Activated CD4-positive, alpha-beta T cell treated with anti-CD3 and anti-CD28 coated beads for 36 hours (primary cell): ENCODE measurements around the gene RPA1. TPM values are rescaled to one million over a fixed set of nuclear protein-coding genes. Genes with fewer than 3 reads are reported as not detected.
A peak's percentile ranks its signal among the peaks of the same experiment; 100 is the strongest.

Experiments used
- ATAC-seq: fragments of 200-7000 bp; cut with Tn5 transposase; one replicate; pipeline ENCODE4 v1.10.0; 2021; ENCODE audit warnings: mild to moderate bottlenecking, moderate library complexity
- CTCF ChIA-PET: fragments of 350-600 bp; sonication (Branson Sonifier 250); formaldehyde crosslinking; loops from one replicate; lab custom pipeline; 2021; ENCODE audit warnings: antibody characterized with exemption; lab: Charles Lee
- POLR2A ChIA-PET: fragments of 350-600 bp; sonication (Branson Sonifier 250); formaldehyde crosslinking; loops from one replicate; lab custom pipeline; 2021; ENCODE audit warnings: antibody characterized with exemption, inconsistent platforms; lab: Charles Lee
- DNase-seq: peaks from one replicate; pipeline ENCODE4 v3.0.0-alpha.2; 2020
- H3K27ac Mint-ChIP-seq: one replicate; pipeline ENCODE4 v1.8.0; 2021; ENCODE audit warnings: mixed read lengths
- H3K27me3 Mint-ChIP-seq: one replicate; pipeline ENCODE4 v1.8.0; 2021; ENCODE audit warnings: mixed read lengths
- H3K36me3 Mint-ChIP-seq: one replicate; pipeline ENCODE4 v1.8.0; 2021; ENCODE audit warnings: low read depth, mixed read lengths
- H3K4me1 Mint-ChIP-seq: one replicate; pipeline ENCODE4 v1.8.0; 2021; ENCODE audit warnings: mixed read lengths
- H3K4me3 Mint-ChIP-seq: one replicate; pipeline ENCODE4 v1.8.0; 2021; ENCODE audit warnings: mild to moderate bottlenecking, moderate library complexity, mixed read lengths
- H3K9me3 Mint-ChIP-seq: one replicate; pipeline ENCODE4 v1.8.0; 2021; ENCODE audit warnings: low read depth, mixed read lengths
- intact Hi-C, 2 experiments: fragments of 100-400 bp; cut with DNase I in 1 of 2; cut with micrococcal nuclease in 1 of 2; formaldehyde crosslinking; loops; one replicate each; pipeline versions ENCODE4 v1.14.2 to v1.15.1; 2022 to 2024; cut with DNase I, micrococcal nuclease
- total RNA-seq, 2 experiments: library from RNA; stranded (reverse); gene quantifications; one replicate each; pipeline ENCODE4 v1.2.3, GENCODE V29; 2021

The RPA1 gene
- total RNA-seq, 2 experiments from 2014 or later: 134 to 191 TPM

GRCh38 chr17:1898332-1898731, 68.5 kb downstream of the RPA1 start:
- DNase-seq (no peak), ATAC-seq (no peak)
- Mint-ChIP-seq H3K36me3 (peaks cover 37% of the 10 kb centered on the region), H3K4me1 (no peaks in the 10 kb centered on the region), H3K9me3 (no peaks in the 10 kb centered on the region), H3K27ac (no peak overlapping the region), H3K27me3 (no peaks in the 10 kb centered on the region), H3K4me3 (no peak overlapping the region)
- ChIA-PET POLR2A (no interaction called here), CTCF (no interaction called here)
- intact Hi-C loops: no loop called here

DNA sequence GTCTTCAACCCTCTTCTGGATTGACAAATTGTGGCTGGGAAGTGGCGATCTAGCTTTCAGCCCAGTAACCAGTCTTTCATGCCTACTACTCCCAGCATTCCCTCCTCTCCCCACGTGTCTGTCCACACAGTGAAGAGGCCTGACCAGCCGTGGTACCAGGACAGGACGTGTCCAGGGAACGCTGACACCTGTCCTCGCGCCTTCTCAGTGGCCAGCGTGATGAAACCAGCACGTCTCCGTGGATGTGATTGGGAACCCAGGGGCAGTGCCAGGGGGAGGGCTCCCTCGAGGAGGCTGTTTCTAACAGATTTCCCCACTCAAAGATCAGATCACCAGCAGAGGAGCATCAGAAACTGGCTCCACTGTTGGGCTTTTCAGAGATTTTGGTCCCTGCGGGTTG, 69.1 kb downstream of the RPA1 start:
- Mint-ChIP-seq H3K27ac (no peak overlapping the region), H3K4me1 (no peaks in the 10 kb centered on the region), H3K9me3 (no peaks in the 10 kb centered on the region), H3K36me3 (peaks cover 34% of the 10 kb centered on the region), H3K27me3 (no peaks in the 10 kb centered on the region), H3K4me3 (no peak overlapping the region)
- DNase-seq (no peak), ATAC-seq (no peak)
- ChIA-PET CTCF (no interaction called here), POLR2A (no interaction called here)
- intact Hi-C loops: no loop called here

DNA sequence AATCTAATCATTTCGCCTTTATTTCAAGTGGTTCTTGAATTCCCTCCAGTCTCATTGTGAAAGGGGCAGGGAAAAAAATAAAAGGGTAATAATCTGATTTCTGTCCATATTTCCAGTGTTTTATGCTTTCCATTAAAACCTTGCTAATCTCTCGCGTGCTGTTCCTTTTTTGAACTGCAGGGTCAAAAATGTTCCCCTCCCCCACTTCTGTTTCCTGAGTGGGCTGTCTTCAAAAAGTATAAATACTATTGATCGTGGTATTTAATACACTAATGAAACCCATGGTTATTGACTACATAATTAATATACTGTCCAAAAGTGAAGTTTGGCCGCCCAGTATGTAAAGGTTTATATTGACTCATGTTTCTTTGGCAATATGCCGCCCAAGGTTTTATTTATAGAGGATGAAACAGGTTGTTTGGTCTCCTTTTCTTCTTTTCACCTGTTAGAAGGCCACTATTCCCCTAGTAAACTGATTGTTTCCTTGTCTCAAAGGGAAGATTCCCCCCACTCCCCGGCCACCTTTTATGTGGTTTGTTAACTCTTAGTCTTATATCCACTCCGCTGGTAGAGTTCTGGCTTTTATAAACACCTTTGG, 69.7 kb downstream of the RPA1 start:
- Mint-ChIP-seq H3K36me3 (peaks cover 32% of the 10 kb centered on the region), H3K4me3 (no peak overlapping the region), H3K4me1 (no peaks in the 10 kb centered on the region), H3K9me3 (no peaks in the 10 kb centered on the region), H3K27ac (no peak overlapping the region), H3K27me3 (no peaks in the 10 kb centered on the region)
- DNase-seq: no peak
- ChIA-PET CTCF (no interaction called here), POLR2A (no interaction called here)
- ATAC-seq: no peak
- intact Hi-C loops: no loop called here

DNA sequence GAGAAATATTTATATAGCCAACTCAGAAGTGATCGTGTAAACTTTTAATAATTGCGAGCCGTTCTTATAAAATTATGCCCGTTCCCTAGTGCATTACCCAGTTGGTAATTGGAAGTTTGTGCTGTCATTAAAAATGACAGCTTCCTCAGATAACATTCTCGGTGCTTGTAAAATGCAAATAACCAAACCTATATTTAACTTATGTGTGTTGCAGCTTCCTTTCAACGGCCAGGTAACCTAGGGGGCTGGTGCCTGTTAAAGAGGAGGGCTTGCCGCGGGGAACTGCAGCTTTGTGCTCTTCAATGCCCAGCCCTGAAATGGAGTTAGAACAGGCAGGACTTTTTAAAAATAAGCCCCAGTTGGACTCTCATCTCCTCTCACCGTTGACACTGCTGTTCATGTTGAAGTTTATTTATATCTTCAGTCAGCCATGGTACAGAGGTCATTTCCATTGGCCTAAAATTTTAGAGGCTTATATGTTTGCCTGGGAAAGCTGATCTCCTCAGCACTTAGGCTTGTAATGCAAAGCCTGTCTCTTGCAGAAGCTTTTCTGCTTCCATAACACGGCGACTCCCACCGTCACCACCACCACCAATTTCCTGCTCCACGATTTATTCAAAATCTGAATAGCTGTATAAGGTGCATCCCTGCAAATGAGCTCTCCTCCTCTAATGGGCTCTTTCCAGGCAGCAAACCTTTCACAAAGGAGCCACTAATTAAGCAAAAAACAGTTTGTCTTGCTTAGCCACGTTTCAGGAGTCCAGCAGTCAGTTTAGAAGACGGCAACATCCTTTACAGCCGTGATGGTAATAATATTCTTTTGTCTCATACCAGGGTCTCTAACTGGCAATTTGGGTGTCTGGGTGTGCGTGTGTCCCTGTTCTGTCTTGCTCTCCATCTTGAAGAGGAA, 74.7 kb downstream of the RPA1 start:
- Mint-ChIP-seq H3K4me3 (no peak overlapping the region), H3K9me3 (no peaks in the 10 kb centered on the region), H3K27ac (no peak overlapping the region), H3K36me3 (peaks cover 3% of the 10 kb centered on the region), H3K27me3 (peaks cover 36% of the 10 kb centered on the region), H3K4me1 (peaks cover 2% of the 10 kb centered on the region)
- ATAC-seq: no peak
- no peak for DNase-seq
- POLR2A ChIA-PET: no interaction called here
- CTCF ChIA-PET: no interaction called here
- intact Hi-C loops: loop anchor here in 1 of 2 experiments (5.0 kb wide), 1 partner anchor 123 kb away; the partner anchor contains the start of gene RTN4RL1

DNA sequence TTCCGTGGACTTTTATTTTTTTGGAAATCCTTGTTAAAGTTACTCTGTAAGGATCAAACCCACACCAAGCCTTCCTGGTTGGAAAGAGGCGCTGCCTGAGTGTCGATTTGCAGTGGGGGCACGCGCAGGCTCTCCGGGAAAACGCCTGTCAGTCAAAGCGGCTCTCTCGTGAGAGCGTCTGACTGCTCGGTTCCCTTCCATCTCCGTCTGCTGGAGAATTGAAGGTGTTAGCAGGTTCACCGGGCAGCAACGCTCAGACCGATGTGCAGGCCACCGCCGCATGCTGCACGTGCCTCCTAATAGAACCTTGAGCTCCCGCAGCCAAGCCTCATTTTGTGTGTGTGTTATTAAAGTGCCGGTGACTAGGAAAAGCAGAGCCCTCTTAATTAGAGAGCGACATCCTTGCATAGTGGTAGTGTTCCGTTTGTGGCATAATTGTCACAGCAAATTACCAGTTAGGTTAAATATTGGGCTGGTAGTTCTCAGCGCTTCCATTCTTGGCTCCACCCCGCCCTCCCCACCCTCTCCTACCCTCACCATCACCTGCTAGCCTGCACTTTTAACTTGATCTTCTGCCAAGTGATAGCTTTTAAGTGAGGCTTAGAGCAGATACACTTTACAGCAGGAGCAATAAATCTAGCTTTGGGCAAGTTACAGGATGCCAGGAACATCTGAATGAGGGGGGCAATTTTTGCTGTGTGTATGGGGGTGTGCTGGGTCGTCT, 75.5 kb downstream of the RPA1 start:
- intact Hi-C loops: loop anchor here in 1 of 2 experiments (5.0 kb wide), 1 partner anchor 122 kb away; the partner anchor contains the start of gene RTN4RL1
- DNase-seq: no peak
- H3K27me3 Mint-ChIP-seq: peaks cover 44% of the 10 kb centered on the region
- H3K36me3 Mint-ChIP-seq: no peaks in the 10 kb centered on the region
- no peak for ATAC-seq
- no peaks in the 10 kb centered on the region for H3K9me3 Mint-ChIP-seq
- CTCF ChIA-PET: no interaction called here
- no peak overlapping the region for H3K4me3 Mint-ChIP-seq
- peaks cover 2% of the 10 kb centered on the region for H3K4me1 Mint-ChIP-seq
- POLR2A ChIA-PET: no interaction called here
- no peak overlapping the region for H3K27ac Mint-ChIP-seq

DNA sequence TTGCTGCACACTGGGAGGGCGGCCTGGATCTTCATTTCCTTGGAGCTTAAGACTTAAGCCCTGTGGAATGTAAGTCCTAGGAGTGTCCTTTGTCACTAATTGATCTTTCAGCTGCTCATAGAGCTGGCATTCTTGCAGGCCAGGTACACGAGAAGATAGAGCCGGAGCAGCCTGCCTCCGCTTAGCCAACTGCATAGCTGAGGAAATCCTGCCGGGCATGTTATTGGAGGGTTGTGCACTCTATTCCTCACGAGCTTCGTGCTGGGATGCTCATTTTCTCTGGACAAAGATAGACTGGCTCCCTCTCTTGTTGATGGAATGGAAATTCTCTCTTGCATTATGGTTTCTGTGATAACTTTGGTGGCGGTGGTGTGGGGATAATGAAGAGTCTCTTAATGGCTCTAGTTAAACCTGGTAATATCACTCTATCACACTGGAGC, 76.9 kb downstream of the RPA1 start:
- Mint-ChIP-seq H3K4me1 (peaks cover 2% of the 10 kb centered on the region), H3K4me3 (no peak overlapping the region), H3K27me3 (peaks cover 48% of the 10 kb centered on the region), H3K27ac (no peak overlapping the region), H3K36me3 (no peaks in the 10 kb centered on the region), H3K9me3 (no peaks in the 10 kb centered on the region)
- POLR2A ChIA-PET: no interaction called here
- CTCF ChIA-PET: interaction anchor here (0.6 to 0.9 kb wide), 2 partner anchors 22 to 50 kb away, joined by 3 read pairs; no protein-coding TSS in a partner anchor
- ATAC-seq: no peak
- no peak for DNase-seq
- intact Hi-C loops: loop anchor here in 1 of 2 experiments (5.0 kb wide), 1 partner anchor 121 kb away; the partner anchor contains the start of gene RTN4RL1

DNA sequence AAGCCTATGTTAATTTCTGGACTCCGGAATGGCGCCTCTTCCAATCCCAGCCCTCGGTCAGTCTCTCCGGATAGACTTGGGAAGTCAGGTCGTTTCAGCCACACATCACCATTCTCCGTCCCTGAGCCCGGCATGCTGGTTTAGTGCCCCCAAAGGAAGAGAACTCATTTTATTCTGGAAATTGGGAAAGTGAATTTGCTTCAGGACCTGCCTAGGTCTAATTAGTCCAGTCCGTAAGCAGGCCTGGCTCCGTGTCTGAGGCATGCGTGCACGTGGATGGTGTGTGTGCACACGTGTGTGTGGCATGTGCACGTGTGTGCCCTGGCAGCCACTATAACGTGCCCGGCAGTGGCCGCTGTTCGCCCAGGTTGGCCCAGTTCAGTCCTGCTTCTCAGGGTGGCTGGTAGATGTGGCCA, 77.4 kb downstream of the RPA1 start:
- intact Hi-C loops: loop anchor here in 1 of 2 experiments (5.0 kb wide), 1 partner anchor 120 kb away; the partner anchor contains the start of gene RTN4RL1

GRCh38 chr17:1907909-1908698, 78.3 kb downstream of the RPA1 start:
- ChIA-PET CTCF (interaction anchor here (0.8 to 1.4 kb wide), 5 partner anchors 12 to 323 kb away, joined by 3 to 4 read pairs (median 4); no protein-coding TSS in a partner anchor), POLR2A (no interaction called here)
- H3K9me3 Mint-ChIP-seq: no peaks in the 10 kb centered on the region
- no peaks in the 10 kb centered on the region for H3K36me3 Mint-ChIP-seq
- peaks cover 51% of the 10 kb centered on the region for H3K27me3 Mint-ChIP-seq
- peak; percentile 40 for DNase-seq
- no peak overlapping the region for H3K4me3 Mint-ChIP-seq
- H3K4me1 Mint-ChIP-seq: peaks cover 2% of the 10 kb centered on the region
- no peak overlapping the region for H3K27ac Mint-ChIP-seq
- intact Hi-C loops: loop anchor here (1.0 to 5.0 kb wide), 3 partner anchors 118 to 122 kb away; partner anchors contain the start of genes DPH1 (in 1 of the 2) and RTN4RL1 (in 1 of the 2)
- peak; percentile 55 for ATAC-seq

More for the DNA sequence above, 77.4 kb downstream of the RPA1 start:
- peaks cover 51% of the 10 kb centered on the region for H3K27me3 Mint-ChIP-seq
- ChIA-PET CTCF (interaction anchor here (0.9 kb wide), 1 partner anchor 23 kb away, joined by 3 read pairs; no protein-coding TSS in a partner anchor), POLR2A (no interaction called here)
- DNase-seq (no peak), ATAC-seq (no peak)
- H3K27ac Mint-ChIP-seq: no peak overlapping the region
- no peaks in the 10 kb centered on the region for H3K9me3 Mint-ChIP-seq
- no peaks in the 10 kb centered on the region for H3K36me3 Mint-ChIP-seq
- peaks cover 2% of the 10 kb centered on the region for H3K4me1 Mint-ChIP-seq
- no peak overlapping the region for H3K4me3 Mint-ChIP-seq

DNA sequence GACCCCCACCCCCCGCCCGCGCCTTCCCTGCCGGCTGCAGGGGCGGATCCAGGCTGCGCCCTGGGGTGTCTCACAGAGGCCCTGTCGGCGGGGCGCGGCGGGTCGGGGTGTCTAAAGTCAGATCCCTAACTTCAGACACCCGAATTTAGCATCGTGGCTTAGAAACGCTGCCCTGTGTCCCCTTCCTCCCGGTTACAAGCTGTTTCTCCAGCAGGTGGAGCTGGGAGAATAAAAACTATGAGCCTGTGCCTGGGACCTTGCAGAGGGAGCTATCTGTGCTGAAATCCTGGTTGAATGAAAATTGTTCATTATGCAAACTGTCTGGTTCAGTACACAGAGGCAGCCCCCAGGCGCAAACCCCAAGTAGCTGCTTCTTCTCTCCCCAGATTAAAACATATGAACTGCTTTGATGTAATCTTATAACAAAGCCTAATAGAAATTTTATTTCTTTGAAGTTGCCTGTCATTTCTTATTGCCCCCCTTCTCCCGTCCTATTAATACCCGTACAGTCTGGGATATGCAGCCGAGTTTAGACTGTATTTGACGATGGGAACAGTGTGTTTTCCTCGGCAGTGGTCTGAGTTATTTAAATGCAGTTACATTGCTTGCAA, 79.0 kb downstream of the RPA1 start:
- peak; percentile 85 for ATAC-seq
- peaks cover 2% of the 10 kb centered on the region for H3K4me1 Mint-ChIP-seq
- intact Hi-C loops: loop anchor here (1.0 to 5.0 kb wide), 3 partner anchors 117 to 121 kb away; partner anchors contain the start of genes DPH1 (in 1 of the 2) and RTN4RL1 (in 1 of the 2)
- ChIA-PET CTCF (interaction anchor here (0.6 to 1.4 kb wide), 7 partner anchors 12 to 322 kb away, joined by 3 to 5 read pairs (median 4); partner anchors contain the start of gene SERPINF1), POLR2A (interaction anchor here (0.7 kb wide), 1 partner anchor 902 kb away, joined by 3 read pairs; no protein-coding TSS in a partner anchor)
- no peaks in the 10 kb centered on the region for H3K9me3 Mint-ChIP-seq
- peak; percentile 66 for DNase-seq
- H3K36me3 Mint-ChIP-seq: no peaks in the 10 kb centered on the region
- H3K4me3 Mint-ChIP-seq: no peak overlapping the region
- no peak overlapping the region for H3K27ac Mint-ChIP-seq
- H3K27me3 Mint-ChIP-seq: peaks cover 51% of the 10 kb centered on the region

DNA sequence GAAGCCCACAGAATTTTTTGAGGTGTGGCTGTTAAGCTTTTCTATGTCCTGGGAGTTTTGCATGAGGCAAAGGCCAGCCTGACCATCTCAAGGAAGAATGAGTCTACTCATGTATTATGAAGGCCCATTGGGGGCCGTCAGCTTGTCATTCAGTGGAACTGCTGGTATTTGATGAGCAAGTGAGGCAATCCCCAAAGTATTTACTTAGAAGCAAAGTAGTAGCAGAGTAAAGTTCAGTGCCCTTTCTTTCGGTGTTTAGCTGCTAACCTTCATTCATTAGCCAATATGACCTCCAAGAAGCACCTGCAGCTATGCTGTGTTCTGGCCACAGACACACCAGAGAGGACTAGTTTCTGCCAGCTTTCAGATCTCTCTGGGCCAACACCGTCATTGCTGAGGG, 80.2 kb downstream of the RPA1 start:
- intact Hi-C loops: loop anchor here in 1 of 2 experiments (5.0 kb wide), 1 partner anchor 117 kb away; the partner anchor contains the start of gene RTN4RL1
- ChIA-PET POLR2A (interaction anchor here (0.6 kb wide), 1 partner anchor 10 kb away, joined by 3 read pairs; no protein-coding TSS in a partner anchor), CTCF (interaction anchor here (0.6 to 1.3 kb wide), 6 partner anchors 9 to 182 kb away, joined by 3 to 4 read pairs (median 3); no protein-coding TSS in a partner anchor)
- Mint-ChIP-seq H3K9me3 (no peaks in the 10 kb centered on the region), H3K4me3 (no peak overlapping the region), H3K36me3 (no peaks in the 10 kb centered on the region), H3K27me3 (peaks cover 51% of the 10 kb centered on the region), H3K4me1 (peaks cover 2% of the 10 kb centered on the region), H3K27ac (no peak overlapping the region)
- ATAC-seq (no peak), DNase-seq (no peak)
